ENCODE measurements around the gene ZNF512B. TPM values are rescaled to one million over a fixed set of nuclear protein-coding genes. Genes with fewer than 3 reads are reported as not detected.
"Not testable (repeated sequence)": the region's sequence is repeated elsewhere in the genome, so short reads cannot be mapped to it uniquely, and the experiment has no call there.

The ZNF512B gene
- total RNA-seq, 1 donor from 2014 or later, result 11.3 TPM

DNA sequence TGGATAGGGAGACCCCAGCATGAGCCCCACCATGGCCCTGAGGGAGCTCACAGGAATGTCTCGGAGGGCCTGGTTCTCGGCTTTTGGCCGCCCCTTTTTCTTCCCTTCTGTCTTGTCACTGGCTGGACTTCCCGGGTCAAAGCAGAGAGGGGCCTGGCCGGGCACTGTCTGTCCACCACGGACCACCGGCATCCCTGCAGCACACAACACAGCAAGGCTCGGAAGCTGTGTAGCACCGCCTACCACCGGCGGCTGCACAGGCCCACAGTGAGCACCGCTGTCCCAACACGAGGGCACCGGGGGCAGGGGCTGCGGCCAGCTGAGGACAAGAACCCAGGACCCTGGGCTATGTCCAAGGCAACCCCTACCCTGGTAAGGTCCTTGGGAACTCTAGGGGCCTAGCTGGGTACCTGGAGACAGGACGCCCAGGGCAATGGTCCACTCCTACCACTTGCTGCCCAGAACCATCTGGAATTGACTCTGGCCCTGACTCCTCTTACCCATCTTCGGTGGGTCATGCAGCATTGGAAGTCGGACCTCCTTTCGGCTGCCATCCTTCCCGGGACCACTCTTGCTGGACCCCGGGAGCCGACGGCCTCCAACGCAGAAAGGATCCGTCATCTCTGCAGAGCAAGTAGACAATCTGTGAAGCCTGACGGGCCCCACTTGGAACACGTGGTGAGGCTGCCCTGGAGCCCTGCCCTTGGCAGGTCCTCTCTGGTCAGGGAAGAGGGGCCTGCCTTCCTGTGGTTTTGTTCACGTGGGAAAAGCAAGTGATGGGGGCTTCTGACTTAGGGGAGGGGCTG, 2.2 kb downstream of the ZNF512B start:
- peak; percentile 42 for DNase-seq
- intact Hi-C loops (cut with DNase I), result no loop called here
- no peak for ATAC-seq (ENCODE audit: poor library complexity)

DNA sequence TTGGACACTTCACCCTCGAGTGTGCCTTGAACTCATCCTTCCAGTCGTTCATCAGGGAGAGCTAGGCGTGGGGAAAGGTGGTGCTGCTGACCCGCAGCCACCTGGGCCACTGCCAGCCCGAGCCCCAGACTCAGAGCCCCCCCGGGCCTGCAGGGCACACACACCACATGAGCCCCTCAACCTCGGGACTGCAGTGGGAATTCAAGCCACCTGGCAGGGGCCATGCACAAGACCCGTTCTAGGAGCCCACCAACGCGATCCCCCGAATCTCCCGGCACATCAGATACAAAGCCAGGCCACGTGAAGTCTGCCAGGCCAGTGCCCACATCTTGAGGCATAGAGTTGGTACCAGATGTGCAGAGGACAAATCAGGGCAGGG, 2.8 kb downstream of the ZNF512B start:
- intact Hi-C loops (cut with DNase I), result no loop called here
- DNase-seq (peak; percentile 25), ATAC-seq (ENCODE audit: poor library complexity) (no peak)

DNA sequence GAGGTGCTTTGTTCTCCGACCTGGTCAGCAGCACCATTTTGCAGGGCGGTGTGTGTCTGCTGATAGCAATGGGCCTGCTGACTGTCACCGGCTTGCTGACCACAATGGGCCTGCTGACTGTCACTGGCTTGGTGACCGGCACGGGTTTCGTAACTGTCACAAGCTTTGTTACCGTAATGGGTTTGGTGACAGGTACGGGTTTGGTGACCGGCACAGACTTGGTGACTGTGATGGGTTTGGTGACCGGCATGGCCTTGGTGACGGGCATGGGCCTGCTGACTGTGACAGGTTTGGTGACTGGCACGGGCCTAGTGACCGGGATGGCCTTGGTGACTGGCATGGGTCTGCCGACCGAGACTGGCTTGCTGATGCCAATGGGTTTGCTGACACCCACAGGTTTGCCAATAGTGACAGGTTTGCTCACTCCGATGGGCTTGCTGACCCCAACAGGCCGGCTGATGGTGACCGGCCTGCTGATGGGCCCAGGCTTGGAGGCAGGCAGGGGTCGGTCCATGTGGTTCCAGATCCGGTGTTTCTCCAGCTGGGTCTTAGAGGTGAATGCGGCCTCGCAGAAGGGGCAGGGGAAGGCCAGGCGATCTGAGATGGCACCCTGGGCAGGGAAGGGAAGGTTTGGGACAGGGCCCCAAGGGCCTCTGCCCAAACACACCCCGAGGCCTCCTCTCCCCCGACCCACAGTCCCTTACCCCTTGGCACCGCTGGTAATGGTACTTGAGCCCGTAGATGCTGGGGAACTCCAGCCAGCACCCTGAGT, 3.4 kb downstream of the ZNF512B start:
- intact Hi-C loops (cut with DNase I), result no loop called here
- ATAC-seq (ENCODE audit: poor library complexity) (no peak), DNase-seq (no peak)

DNA sequence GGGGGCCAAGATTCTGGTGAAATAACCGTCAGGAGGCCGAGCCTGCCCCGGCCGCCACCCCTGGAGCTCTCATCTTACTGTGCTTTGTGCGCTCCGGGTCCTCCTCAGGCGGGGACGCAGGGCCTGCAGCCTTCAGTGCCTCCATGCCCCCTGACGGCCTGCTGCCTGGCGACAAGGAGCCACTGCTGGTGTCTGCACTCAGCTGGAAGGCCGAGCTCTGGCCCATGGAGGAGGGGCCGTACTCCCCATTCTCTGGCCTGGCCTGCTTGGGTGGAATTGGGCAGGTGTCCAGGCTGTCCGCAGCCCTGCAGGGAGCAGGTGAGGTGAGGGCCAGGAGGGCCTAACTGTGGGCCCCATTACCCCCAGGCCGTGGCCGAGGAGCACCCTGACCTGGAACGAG, 5.3 kb downstream of the ZNF512B start:
- intact Hi-C loops (cut with DNase I), result no loop called here
- ATAC-seq (ENCODE audit: poor library complexity), result no peak
- DNase-seq, result peak; percentile 32

DNA sequence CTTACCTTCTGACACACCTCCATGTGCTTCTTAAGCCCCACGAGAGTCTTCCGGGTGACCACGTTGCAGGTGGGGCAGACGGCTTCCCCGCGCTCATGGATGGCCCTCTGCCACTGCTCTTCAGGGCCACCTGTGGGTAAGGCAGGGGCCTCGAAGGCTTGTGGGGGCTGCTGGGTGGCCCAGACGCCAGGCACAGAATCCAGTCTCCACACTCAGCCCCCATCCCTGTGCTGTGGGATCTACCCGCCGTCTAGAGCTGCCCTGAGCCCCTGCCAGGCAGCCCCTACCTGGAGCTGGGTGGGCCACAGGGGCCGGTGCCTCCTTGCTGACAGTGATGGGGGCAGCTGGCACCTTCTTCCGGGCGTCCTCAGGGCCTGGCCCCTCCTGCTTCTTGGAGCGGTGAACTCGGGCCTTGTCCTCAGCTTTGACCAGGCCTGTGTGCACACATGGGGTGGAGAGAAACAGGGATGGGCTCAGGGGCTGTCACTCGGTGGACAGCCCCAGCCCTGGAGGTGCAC, 5.9 kb downstream of the ZNF512B start:
- peak; percentile 17 for DNase-seq
- intact Hi-C loops (cut with DNase I), result no loop called here
- no peak for ATAC-seq (ENCODE audit: poor library complexity)

DNA sequence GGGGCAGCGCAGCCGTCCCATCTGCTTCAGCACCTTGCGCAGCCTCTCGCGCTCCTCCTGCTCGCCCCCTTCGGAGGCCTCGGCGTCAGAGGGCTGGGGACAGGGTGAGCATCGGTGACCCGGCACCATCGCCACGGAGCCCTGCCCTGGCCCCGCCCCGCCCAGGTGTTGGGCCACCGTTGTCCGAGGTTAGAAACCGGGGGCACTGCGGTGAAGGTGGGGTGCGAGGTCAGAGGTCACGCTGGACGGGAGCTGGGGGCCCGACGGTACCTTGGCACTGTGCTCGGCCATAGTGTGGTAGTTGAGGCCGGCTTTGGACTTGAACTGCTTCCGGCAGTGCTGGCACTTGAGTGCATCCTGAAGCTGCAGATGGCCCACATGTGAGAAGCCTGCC, 6.4 kb downstream of the ZNF512B start:
- no peak for ATAC-seq (ENCODE audit: poor library complexity)
- intact Hi-C loops (cut with DNase I), result no loop called here
- no peak for DNase-seq

DNA sequence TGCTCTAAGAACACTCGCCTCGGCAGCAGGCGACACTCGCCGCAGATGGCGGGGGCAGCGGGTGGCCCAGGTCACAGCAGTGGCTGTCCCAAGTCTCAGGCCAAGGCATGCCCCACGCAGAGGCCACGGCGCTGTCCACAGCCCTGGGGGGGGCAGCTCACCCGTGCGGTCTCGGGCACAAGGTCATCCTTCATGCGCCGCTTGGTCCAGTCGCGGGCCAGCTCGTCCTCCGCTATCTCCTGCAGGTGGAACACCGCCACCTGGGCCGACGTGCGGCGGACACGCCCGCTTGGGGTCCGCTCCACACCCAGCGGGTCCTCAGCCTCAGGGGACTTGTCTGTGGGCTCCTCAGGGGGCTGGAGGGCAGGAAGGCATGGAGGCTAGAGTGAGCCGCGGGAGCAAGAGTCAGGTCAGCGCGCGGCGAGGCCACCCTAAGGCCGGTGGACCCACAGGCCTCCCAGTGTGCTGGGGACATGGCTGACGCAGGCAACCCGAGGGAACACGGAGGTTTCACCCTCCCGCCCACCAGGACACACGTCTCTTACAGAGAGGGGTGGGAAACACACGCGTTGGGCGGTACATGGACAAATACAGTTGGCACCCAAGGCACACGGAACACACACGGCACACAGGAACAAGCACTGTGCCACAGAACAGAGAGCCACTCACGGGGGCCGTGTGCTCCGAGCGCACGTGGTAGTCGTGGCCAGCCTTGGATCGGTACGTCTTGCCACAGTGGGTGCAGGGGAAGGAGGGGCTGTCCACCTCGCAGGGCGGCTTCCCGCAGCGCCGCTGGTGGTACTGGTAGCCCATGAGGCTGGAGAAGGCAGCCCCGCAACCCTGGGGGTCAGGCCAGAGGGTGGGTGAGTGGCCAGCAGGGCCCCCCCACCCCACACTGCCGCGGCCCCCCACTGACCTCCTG, 7.0 kb downstream of the ZNF512B start:
- intact Hi-C loops (cut with DNase I), result no loop called here
- peak; percentile 37 for DNase-seq
- no peak for ATAC-seq (ENCODE audit: poor library complexity)

DNA sequence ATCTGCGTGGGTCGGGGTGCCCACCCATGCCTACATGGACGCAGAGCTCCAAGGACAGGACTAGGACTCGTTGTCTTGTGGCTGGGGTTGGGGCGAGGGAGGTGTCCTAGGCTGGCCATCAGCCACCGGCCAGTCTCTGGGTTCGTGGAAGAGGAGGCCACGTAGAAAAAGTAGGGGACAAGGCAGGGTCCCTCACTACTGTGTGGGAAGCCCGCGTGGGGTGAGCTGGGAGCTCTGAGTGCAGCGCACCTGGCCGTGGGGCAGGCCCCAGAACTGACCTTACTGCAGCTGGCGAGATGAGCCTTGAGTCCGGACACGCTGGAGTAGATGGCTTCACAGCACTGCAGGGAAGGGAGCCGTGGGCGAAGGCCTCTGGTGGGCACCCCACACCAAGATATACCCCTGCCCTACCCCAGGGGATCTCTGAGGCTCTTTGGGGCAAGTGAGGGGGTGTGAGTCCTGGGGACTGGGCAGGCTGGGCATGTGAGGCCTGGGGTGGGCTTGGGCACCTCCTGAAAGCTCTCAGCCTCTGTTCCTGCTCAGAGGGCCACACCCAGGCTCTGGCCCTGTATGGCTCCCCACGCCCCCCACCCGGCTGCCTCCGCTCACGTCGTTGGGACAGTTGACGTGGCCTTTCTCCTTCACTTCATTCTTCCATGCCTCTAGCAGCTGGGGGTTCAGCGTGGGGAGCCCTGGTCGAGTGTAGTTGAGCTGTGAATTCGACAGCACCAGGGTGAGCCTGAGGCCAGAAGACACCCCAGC, 7.9 kb downstream of the ZNF512B start:
- intact Hi-C loops (cut with DNase I), result no loop called here
- ATAC-seq (ENCODE audit: poor library complexity) (no peak), DNase-seq (peak; percentile 24)

DNA sequence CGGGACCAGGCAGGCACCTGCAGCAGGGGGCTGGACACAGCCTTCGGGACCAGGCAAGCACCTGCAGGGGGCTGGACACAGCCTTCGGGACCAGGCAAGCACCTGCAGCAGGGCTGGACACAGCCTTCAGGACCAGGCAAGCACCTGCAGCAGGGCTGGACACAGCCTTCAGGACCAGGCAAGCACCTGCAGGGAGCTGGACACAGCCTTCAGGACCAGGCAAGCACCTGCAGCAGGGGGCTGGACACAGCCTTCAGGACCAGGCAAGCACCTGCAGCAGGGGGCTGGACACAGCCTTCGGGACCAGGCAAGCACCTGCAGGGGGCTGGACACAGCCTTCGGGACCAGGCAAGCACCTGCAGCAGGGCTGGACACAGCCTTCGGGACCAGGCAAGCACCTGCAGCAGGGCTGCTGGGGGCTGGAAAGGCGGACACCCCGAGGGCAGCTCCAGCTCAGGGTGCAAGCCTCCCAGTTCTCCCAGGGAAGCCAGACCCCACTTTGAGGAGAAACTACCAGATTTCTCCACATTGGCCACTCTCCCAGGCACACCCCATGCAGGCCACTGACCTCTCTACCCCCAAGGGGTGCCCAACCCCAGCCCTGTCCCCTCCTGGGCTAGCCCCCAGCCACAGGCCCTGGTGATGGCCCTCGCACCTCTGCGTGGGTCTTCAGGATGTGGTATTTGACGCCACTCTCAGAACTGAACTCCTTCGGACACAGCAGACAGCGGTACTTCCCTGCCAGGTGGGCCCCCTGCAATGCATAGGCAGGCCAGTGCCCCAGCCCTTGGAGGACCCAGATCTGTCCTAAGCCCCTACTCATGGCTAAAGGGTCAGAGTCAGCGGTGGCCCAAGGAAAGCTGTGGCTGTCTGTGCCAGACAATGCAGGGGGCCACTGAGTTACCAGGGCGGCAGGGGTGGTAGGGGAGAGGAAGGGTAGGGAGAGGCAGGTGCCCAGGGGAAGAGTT, 8.8 kb downstream of the ZNF512B start:
- ATAC-seq (ENCODE audit: poor library complexity); intact Hi-C loops (cut with DNase I): not testable (repeated sequence)
- DNase-seq, result peak; percentile 33

DNA sequence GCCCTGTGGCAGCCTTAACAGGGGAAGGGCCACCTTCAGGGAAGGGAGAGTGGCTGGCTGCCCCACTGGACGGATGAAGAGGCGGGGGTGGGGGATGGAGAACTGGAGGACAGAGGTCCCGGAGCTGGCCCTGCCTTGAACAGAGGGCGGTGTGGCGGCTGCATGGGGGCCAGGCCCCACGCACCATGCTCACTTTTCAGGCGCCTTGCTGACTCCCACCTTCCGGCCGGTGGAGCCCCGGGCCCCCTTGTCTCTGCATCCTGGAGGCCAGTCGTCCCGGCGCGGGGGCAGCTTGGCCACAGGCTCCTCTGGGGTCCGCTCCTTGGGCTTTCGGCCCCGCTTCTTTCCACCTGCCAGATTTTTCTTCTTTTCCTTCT, 10.0 kb downstream of the ZNF512B start:
- intact Hi-C loops (cut with DNase I), result no loop called here
- no peak for DNase-seq
- no peak for ATAC-seq (ENCODE audit: poor library complexity)

DNA sequence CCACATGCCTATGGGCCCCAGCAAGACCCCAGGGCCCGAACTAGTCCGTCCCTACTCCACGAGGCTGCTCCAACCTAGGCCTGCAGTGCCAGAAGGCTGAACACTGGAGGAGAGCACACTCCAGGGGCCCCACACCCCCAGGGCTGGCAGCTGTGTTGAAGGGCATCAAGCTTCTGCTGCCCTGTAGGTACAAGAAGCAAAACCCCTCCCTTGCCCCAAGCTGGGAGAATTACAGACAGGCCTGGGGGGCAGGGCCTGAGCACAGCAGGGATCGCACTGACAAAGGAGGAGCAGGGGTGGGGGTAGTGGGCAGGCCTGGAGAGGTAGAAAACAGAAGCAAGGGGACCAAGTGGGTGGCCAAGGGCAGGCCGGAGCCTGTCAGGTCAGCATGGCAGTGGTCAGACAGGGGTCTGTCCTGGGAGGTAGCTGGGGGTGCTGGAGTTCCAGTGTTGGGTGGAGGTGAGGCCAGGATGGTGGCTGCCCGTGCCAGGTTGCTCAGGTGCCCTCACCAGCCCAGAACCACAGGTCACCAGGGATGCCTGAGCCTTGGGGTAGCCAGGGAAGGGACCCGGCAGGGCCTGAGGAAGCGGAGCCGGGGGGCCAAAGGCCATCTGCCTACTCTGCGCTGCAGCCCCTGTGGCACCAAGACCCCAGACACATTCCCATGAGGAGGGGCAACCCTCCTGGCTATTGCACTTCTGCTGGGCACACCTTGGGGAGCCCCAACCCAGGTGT, 10.6 kb downstream of the ZNF512B start:
- ATAC-seq (ENCODE audit: poor library complexity) (no peak), DNase-seq (no peak)
- intact Hi-C loops (cut with DNase I), result no loop called here

DNA sequence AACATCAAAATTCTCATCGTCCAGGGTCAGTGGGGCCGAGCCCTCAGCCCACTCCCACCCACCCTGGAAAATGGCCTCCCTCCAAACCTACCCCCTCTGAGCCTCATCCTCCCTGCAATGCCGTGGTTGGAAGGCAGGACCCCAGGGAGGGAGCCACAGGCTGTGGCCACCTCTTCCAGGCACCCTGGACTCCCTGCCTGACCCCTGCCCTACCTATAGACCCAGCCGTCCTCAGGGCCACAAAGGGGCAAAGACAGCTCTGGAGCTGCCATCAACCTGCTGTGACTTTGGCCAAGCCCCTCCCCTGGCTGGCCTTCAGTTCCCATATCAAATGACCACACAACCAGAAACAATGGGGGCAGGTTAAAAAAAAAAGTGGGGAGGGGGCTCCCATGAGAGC, 11.3 kb downstream of the ZNF512B start:
- intact Hi-C loops (cut with DNase I), result no loop called here
- ATAC-seq (ENCODE audit: poor library complexity), result no peak
- DNase-seq, result no peak

DNA sequence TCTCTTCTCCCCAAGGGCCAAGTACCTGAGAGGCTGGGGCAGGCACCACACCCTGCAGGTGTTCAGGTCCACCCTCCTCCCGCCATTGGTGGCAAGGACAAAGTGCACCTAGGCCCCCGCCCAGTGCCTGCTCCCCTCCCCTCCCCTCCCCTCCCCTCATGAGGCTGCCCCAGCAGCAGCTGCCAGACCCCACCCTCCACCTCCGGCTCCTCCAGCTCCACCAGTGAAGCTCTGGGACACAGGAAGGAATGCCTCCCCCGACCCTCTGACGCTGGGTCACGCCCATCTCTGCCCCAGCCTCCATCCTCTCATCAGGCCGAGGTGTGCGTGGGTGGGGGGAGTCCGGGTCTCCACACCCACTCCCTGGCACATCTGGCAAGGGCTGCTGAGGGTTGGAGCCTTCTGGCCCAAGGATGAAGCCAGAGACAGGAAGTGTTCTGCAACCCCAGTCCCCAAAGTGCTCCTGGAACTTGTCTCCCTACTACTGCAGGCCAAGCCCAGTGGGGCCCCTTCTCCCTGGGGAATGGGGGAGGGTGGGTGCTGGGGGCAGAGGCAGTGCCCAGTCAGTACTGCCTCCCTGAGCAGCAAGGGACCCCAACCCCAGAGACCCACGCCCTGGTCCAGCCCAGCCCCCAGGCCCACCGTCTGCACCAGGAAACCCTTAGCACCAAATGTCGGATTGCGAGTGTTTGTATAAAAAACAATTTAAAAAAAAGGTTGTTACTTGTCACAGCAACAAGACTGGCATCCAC, 11.9 kb downstream of the ZNF512B start:
- ATAC-seq (ENCODE audit: poor library complexity) (no peak), DNase-seq (peak; percentile 48)
- intact Hi-C loops (cut with DNase I), result no loop called here

DNA sequence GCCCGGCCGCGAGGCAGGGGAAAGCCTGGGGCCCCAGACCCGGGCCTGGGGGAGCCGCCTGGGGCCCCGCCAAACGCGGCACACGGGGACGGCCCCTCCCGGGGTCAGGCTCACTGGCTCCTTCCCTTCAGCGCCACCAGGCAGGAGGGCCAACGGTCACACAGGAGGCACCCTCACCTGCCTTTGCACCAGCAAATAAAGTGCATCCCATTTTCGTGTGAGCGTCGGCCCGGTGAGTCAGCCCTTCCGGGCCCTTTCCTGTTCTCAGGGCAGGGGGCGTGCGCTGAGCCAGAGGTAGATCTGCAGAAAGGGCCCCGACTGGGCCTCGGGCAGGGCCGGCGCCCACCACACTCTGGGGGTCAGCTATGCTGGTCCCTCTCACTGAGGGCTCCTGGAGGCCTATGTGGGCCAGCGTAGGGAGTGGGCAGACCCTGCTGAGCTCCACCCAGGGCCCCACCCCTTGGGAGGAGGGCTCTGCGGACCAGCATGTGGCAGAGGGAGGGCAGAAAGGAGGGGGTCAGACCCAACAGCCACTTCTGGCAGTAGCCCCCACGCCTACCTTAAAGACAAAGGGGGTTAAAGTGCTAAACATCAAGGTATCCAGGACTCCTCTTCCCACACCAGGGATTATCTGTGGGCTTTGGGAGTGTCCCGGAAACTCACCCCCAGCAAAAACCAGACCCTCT, 12.6 kb downstream of the ZNF512B start:
- ATAC-seq (ENCODE audit: poor library complexity) (peak; percentile 40), DNase-seq (peak; percentile 82)
- intact Hi-C loops (cut with DNase I), result no loop called here

DNA sequence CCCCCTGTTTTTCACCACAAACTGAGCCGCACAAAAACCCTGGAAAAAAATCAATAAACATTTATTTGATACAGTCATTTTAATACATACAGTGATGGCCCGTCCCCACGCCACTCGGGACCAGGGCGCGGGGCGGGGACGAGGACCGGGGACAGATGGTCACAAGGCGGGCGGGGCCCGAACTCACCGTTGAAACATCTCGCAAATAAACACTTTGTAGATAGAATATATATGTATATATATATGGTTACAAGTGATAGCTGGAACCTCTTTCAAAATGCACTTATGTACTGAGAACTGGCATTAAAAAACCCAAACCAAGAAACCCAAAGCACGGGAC, 13.1 kb downstream of the ZNF512B start:
- no peak for ATAC-seq (ENCODE audit: poor library complexity)
- DNase-seq, result no peak
- intact Hi-C loops (cut with DNase I), result no loop called here
